NCI-H2227 treated with DMSO at 0.1 percent for 48 hours (cell line): ENCODE results near the gene GSK3B.
"Not testable (repeated sequence)": the region's sequence is repeated elsewhere in the genome, so short reads cannot be mapped to it uniquely, and the experiment has no call there.

Experiments used
- DNase-seq: peaks from one replicate; lab custom pipeline; 2025; lab: John Stamatoyannopoulos, UW

The GSK3B gene

GRCh38 chr3:120052677-120053076 is 41.6 kb downstream of the GSK3B start:
- no peak for DNase-seq

DNA sequence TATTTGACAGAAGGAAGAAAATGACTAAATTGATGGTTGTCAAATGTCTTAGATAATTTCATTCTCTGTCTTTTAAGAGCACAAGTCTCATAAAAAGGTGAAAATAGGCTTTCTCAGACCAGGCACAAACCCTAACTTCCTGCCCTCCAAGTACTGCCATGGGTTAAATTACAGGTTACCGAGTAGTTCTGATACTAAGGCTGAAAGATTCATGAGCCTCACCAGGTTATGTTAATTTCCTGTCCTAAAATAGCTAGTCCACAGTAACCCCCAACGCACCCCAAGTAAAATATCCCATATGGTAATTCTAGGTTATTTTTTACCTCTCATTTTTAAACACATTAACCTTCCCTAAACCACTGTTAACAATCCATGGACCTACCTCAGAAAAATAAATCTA is 42.0 kb downstream of the GSK3B start:
- DNase-seq, result no peak

GRCh38 chr3:120051570-120051969 is 42.7 kb downstream of the GSK3B start:
- DNase-seq, result not testable (repeated sequence)

- no peak for DNase-seq
These were observed 44.2 kb downstream of the GSK3B start for GRCh38 chr3:120049881-120050539.

DNA sequence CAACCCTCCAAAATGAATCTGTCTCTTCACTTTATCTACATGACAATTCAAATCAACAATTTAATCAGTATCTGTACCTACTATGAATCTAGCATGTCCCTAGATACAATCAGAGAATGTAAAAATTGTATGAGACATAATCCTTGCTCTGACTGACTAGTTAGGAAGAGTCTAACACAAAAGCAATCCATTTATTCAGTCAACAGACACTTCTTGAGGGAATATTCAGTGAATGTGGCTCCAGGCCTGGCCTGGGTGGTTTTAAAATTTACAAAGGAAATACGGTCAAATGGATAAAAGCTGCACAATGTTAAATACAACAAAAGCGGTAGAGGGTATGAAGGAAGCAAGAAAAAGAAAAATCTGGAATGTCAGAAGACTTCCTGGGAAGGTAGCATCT is 45.2 kb downstream of the GSK3B start:
- DNase-seq, result no peak

GRCh38 chr3:120048355-120049041 is 45.7 kb downstream of the GSK3B start:
- no peak for DNase-seq

DNA sequence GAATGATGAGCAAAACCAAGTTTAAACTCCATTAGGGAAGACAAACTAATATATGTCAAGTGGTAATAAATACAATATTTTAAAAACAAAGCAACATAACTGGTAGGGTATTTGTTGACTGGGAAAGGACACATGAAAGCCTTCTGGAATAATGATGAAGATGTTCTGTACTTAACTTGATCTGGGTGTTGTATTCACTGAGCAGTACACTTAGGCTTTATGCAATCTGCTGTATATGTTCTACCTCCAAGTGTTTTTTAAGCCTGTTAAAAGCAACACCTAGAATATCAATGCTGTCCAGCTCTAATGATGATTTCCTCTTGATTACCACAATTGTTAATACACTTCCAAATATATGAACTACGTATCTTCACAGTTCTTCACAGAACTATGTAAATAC is 46.6 kb downstream of the GSK3B start:
- DNase-seq, result no peak

GRCh38 chr3:120040813-120041377 is 53.4 kb downstream of the GSK3B start:
- DNase-seq, result no peak

- no peak for DNase-seq
These were observed 54.3 kb downstream of the GSK3B start for GRCh38 chr3:120039642-120040610.

DNA sequence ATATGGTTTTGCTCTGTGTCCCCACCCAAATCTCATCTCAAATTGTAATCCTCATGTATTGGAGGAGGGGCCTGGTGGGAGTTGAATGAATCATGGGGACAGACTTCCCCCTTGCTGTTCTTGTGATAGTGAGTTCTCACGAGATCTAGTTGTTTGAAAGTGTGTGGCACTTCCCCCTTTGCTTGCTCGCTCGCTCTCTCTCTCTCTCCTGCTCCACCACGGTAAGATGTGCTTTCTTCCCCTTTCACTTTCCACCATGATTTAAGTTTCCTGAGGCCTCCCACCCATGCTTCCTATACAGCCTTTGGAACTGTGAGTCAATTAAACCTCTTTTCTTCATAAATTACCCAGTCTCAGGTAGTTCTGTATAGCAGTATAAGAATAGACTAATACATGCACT is 60.7 kb downstream of the GSK3B start:
- no peak for DNase-seq

- no peak for DNase-seq
These were observed 62.7 kb downstream of the GSK3B start for GRCh38 chr3:120031561-120031960.

DNA sequence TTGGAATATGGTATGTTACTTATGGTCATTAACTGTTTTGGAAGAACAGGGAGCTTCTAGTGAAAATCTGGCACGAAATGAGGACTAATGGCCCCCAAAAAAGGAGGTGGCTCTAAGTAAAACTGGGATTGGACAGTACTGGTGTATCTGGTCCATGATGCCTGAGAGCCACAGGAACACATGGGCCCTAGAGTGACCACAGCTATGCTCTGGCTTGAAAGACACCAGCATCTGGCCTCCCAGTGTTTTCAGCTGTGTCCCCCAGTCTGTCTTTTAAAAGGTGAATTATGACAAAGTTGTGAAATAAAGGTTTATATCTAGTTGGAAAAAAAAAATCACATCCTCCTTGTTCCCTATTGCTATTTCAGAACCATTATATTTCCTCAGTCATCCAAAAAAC is 64.5 kb downstream of the GSK3B start:
- DNase-seq, result no peak

DNA sequence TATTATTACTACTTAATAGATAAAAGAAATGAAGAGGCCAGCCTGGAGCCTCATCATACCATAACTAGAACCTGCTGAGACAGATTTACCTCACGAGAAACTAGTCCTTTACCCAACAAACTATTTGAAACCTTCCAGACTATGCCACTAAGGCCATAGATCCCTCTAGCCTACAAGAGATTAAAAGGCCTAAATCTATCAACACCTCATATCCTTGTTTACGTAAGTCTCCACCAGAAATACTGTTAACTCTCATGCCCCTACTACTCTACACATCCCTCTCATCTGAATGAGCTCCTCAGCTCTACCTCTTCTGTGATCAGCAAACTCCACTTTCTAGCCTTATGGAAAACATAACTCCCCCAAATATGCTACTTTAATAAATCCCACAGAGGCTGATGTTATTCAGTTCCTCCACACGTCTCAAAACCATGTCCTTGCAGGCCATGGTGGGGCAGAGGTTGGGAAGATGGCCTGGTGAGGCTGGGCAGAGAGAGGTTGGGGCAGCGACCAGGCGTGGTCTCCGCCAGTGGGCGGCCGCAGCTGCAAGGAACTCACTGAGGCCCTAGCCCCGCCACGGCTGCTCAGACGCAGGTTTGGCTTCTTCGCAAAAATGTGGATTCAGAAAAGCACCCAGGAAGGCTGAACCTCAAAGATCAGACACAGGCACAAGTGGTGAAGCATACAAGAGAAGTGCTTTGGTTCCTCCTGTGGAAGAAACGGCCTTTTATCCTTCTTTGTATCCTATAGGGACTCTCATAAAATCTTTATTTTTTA is 65.8 kb downstream of the GSK3B start:
- DNase-seq, result no peak

- DNase-seq, result no peak
These were observed 67.0 kb downstream of the GSK3B start for GRCh38 chr3:120027226-120027625.

GRCh38 chr3:120025520-120025919 is 68.7 kb downstream of the GSK3B start:
- DNase-seq, result no peak

DNA sequence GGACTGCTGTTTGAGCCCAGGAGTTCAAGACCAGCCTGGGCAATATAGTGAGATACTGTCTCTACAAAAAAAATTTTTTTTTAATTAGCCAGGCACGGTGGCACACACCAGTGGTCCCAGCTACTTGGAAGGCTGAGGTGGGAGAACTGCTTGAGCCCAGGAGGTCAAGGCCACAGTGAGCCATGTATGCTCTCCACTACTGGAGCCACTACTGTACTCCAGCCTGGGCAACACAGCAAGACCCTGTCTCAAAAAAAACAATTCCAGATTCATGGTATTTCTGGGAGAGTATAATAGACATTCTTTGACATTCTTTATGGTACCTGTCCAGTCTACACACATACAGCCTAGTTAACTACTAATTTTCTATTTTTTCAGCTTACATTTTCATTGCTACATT is 70.1 kb downstream of the GSK3B start:
- DNase-seq, result no peak

- no peak for DNase-seq
These were observed 71.5 kb downstream of the GSK3B start for GRCh38 chr3:120022729-120023128.

DNA sequence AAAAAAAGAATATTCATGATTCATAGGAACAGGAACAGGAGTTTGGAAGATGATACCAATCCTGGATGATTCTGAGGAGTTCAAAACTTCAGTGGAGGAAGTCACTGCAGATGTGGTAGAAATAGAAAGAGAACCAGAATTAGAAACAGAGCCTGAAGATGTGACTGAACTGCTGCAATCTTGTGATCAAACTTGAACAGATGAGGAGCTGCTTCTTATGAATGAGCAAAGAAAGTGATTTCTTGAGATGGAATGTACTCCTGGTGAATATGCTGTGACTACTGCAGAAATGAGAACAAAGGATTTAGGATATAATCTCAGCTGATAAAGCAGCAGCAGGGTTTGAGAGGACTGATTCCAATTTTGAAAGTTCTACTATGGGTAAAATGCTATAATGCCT is 72.7 kb downstream of the GSK3B start:
- no peak for DNase-seq

DNA sequence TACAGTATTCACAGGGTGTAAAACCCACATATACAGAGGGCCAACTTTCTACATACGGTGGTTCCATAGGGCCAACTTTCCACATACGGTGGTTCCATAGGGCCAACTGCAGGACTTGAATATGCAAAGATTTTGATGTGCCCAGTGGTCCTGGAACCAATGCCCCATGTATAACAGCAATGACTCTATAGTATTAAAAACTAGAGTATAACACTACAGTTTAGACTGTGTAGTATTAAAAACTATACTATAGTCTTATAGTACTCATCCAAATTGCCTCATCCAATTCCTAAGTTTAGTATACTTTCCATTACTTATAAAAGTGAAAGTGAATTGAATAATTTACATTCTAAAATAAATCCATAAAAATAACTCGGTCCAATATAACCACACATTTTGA is 75.9 kb downstream of the GSK3B start:
- no peak for DNase-seq

DNA sequence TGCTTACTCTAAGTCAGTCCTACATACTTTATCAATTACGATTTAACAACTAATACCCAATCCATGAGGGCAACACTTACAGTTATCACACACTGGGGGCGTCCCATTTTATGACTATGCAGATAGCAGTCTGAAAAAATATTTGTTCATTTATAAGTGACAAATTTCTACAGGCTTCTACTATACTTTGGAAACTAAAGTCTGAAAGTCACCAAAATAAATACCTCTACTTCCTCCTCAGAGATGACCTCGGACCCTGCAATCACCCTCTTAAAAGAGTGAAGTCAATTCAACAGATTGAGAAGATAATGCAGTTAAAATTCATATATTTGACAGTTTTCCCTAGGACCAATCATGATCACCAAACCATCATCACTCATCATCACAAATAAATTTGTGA is 76.6 kb downstream of the GSK3B start:
- DNase-seq, result no peak

GRCh38 chr3:120013481-120013880 is 80.8 kb downstream of the GSK3B start:
- DNase-seq, result no peak

GRCh38 chr3:120005741-120006140 is 88.5 kb downstream of the GSK3B start:
- DNase-seq, result not testable (repeated sequence)
